ENCODE data around the gene KIAA1143.
A peak's percentile ranks its signal among the peaks of the same experiment; 100 is the strongest.

The KIAA1143 gene

GRCh38 chr3:44761424-44762169, at the start of gene KIAA1143, which contains the start of gene KIF15:
KIAA1143 (minus strand) TSS chr3:44761619; CDS start chr3:44761602, 17 bp downstream.
KIF15 (plus strand) TSS chr3:44761794; CDS start chr3:44761866, 72 bp downstream.
- DNase-seq: peak; percentile 96

- no peak for DNase-seq
These were observed 44.5 kb upstream of the KIAA1143 start for GRCh38 chr3:44805960-44806359.

- no peak for DNase-seq
These were observed 41.9 kb upstream of the KIAA1143 start for GRCh38 chr3:44803298-44803697.

GRCh38 chr3:44802011-44802410, 40.6 kb upstream of the KIAA1143 start:
- no peak for DNase-seq

GRCh38 chr3:44795197-44795596, 33.8 kb upstream of the KIAA1143 start:
- no peak for DNase-seq

- no peak for DNase-seq
These were observed 21.5 kb upstream of the KIAA1143 start for GRCh38 chr3:44782891-44783290.

GRCh38 chr3:44772099-44772442, 10.7 kb upstream of the KIAA1143 start:
- no peak for DNase-seq

- DNase-seq: no peak
These were observed 10.1 kb upstream of the KIAA1143 start for GRCh38 chr3:44771424-44772098.

- DNase-seq: no peak
These were observed 2.8 kb upstream of the KIAA1143 start for GRCh38 chr3:44764248-44764647.

GRCh38 chr3:44762690-44763089, 1.3 kb upstream of the KIAA1143 start:
- DNase-seq: peak; percentile 8

- DNase-seq: peak; percentile 51
These were observed 805 bp upstream of the KIAA1143 start for GRCh38 chr3:44762170-44762677.

GRCh38 chr3:44761101-44761423, 357 bp downstream of the KIAA1143 start:
- peak; percentile 27 for DNase-seq

GRCh38 chr3:44734646-44735168, 26.7 kb downstream of the KIAA1143 start:
- DNase-seq: no peak

GRCh38 chr3:44729384-44729910, 32.0 kb downstream of the KIAA1143 start, which contains the start of gene ZNF501:
ZNF501 (plus strand) TSS chr3:44729635; CDS start chr3:44734422, 4,787 bp downstream.
- peak; percentile 80 for DNase-seq

- DNase-seq: no peak
These were observed 39.4 kb downstream of the KIAA1143 start for GRCh38 chr3:44722103-44722401.

GRCh38 chr3:44721231-44722102, 40.0 kb downstream of the KIAA1143 start:
- no peak for DNase-seq

- DNase-seq: peak; percentile 73
These were observed 48.9 kb downstream of the KIAA1143 start, which contains the start of gene ZNF502 for GRCh38 chr3:44712455-44713075. ZNF502 (plus strand) TSS chr3:44712660; CDS start chr3:44720262, 7,602 bp downstream.
